ENCODE results near the gene TASOR.
"Not testable (repeated sequence)": the region's sequence is repeated elsewhere in the genome, so short reads cannot be mapped to it uniquely, and the experiment has no call there.

TASOR gene

DNA sequence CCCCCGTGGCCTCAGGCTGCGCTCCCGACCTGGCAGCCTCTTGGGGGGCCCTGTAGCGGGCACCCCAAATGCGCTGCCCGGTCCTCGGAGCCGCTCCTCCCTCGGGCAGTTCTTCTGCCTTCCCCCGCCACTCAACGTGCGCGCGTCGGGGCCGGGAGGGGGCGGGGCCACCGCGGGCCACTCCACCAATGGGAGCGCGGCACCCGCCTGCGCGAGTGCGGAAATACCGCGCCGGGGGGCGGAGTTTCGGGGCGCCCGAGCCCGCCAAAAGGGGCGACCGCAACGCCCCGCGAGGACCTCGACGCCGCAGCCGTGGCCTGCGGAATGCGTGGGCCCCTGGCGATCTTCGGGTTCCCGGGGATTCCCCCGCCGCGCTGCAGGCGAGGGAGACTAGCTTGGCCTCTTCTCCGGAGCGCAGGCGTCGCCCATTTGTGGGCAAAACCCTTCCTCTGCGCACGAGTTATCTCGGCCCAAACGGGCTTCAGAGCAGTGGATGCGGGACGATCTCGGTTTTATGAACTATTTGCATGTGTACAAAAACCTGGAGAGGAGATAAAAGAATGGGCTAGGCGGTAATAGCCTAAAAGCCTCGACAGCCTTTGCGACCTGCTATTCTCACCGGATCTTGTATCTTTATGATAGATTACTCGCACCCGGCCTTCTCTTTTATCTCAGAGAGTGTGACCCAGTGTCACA, at the start of gene TASOR:
Gene TASOR (minus strand): TSS at position 144 of the 696 bp plus-strand sequence. CDS start 259 bp downstream, outside the sequence.
- peak; percentile 92 for DNase-seq (ENCODE audit: low spot score)

- DNase-seq (ENCODE audit: low spot score): no peak
Measured at GRCh38 chr3:56732109-56732508, 49.0 kb upstream of the TASOR start.

GRCh38 chr3:56725175-56725574, 42.1 kb upstream of the TASOR start:
- DNase-seq (ENCODE audit: low spot score): no peak

DNA sequence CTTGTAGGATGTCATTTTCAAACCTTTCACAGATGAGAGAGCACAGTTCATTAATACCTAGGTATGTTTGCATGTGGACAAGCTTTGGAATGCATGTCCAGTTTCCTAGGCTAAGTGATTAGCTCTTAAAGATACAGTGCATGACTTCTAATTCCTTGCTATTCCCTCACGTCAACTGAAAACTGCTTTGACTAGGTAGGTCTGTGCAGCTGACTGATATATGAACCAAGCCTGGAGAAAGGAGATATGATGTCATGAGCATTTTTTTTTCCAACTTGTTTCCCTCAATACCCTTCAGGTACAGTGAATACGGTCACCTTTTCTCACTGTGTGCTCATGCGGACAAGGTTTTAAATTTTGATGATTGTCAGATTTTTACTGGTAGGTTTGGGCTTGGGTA, 41.6 kb upstream of the TASOR start:
- no peak for DNase-seq (ENCODE audit: low spot score)

- no peak for DNase-seq (ENCODE audit: low spot score)
Measured at GRCh38 chr3:56720849-56721248, 37.8 kb upstream of the TASOR start.

- DNase-seq (ENCODE audit: low spot score): not testable (repeated sequence)
Measured at GRCh38 chr3:56718809-56719208, 35.7 kb upstream of the TASOR start.

GRCh38 chr3:56711344-56711743, 28.3 kb upstream of the TASOR start:
- no peak for DNase-seq (ENCODE audit: low spot score)

GRCh38 chr3:56707412-56707811, 24.3 kb upstream of the TASOR start:
- DNase-seq (ENCODE audit: low spot score): not testable (repeated sequence)

GRCh38 chr3:56706629-56707028, 23.6 kb upstream of the TASOR start:
- DNase-seq (ENCODE audit: low spot score): no peak

GRCh38 chr3:56704706-56705105, 21.6 kb upstream of the TASOR start:
- DNase-seq (ENCODE audit: low spot score): no peak

DNA sequence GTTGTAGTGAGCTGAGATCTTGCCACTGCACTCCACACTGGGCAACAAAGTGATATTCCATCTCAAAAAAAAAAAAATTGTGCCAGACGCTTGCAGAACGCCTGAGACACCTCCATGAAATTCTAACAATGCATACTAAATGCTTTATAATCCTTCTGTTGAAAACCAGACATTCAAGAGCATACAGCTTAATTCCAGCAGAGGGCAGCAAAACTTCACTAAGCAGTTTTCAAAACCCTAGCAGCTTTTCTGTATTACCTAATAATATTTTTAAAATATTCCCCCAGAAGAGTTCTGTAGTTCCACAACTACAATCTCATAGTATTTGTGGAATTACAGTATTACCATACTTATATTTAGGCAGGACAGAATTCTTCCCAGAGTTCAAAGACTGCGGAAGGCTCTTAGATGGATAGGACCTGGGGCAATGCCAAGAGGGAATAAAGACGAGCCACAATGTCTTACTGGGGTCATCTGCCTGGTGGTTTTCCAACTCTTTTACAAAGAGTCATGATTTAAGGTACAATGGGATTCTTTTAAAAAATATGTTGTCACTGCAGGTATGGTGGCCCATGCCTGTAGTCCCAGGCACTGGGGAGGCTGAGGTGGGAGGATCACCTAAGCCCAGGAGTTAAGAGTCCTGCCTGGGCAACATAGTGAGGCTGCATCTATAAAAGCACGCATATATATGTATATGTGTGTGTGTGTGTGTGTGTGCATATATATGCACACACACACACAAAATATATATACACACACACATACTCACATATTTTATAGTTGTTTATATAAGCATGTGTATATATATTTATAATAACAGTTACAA, 19.6 kb upstream of the TASOR start:
- DNase-seq (ENCODE audit: low spot score): peak; percentile 81

- no peak for DNase-seq (ENCODE audit: low spot score)
Measured at GRCh38 chr3:56700151-56700550, 17.1 kb upstream of the TASOR start.

DNA sequence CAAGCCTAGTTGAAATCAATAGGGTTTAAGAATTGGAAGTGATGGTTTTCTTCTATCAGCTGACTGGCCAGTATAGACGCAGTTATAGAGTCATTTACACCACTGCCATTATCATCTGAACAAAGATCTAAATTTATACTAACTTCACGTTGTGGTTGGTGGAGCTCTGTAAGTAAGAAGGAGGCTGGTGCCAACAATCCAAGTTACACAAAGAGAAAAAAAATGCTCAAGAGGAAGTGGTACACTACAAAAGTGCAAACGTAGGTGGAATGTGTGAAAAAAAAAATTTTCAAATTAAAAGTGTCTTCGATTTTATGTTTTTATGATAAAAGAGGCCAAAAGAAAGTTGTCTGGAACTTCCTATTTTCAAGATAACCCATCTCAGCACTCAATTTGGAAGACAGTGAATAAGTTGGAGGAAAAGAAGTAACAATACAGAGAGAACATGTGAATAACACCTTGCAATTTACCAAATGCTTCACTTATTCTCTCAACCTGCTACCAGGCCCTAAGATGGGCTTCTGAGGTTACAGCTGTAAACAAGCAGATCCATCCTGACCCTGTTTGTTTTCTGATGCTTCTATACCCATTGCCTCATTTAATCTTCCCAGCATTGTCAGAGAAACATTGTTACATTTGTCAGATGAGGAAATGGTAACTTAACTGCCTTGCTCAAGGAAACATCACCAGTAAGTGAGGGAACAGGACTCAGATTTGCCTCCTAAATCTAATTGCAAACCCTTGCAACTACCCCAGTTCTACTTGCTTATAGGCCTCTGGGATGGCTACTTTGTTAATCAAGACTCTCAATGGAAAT, 12.0 kb upstream of the TASOR start:
- no peak for DNase-seq (ENCODE audit: low spot score)

- no peak for DNase-seq (ENCODE audit: low spot score)
Measured at GRCh38 chr3:56693750-56694149, 10.7 kb upstream of the TASOR start.

DNA sequence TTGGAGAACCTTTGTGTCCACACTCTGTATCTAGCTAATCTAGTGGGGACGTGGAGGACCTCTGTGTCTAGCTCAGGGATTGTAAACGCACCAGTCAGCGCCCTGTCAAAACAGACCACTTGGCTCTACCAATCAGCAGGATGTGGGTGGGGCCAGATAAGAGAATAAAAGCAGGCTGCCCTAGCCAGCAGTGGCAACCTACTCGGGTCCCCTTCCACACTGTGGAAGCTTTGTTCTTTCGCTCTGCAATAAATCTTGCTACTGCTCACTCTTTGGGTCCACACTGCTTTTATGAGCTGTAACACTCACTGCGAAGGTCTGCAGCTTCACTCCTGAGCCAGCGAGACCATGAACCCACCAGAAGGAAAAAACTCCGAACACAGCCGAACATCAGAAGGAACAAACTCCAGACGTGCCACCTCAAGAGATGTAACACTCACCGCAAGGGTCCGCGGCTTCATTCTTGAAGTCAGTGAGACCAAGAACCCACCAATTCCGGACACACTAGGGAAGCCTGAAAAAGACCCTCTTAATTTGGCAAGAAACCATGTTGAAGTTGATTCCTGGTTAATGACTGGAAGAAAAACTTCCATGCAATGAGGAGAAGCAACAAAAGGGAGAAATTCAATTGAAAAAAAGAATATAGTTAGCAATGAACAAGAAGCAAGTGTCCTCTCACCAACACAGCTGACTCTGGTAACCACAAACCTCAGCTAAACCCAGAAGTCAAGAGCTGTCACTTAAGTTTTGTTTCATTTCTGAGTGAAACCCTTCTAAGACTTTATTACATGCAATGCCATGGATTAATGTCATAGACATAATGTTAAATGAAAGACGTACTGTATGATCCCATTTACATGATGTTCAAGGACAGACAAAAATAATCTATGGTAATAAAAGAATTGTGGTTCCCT, 9.7 kb upstream of the TASOR start:
- not testable (repeated sequence) for DNase-seq (ENCODE audit: low spot score)

- not testable (repeated sequence) for DNase-seq (ENCODE audit: low spot score)
Measured at GRCh38 chr3:56692001-56692365, 8.9 kb upstream of the TASOR start.

GRCh38 chr3:56691165-56692000, 8.3 kb upstream of the TASOR start:
- DNase-seq (ENCODE audit: low spot score): no peak

GRCh38 chr3:56689303-56689702, 6.2 kb upstream of the TASOR start:
- no peak for DNase-seq (ENCODE audit: low spot score)

GRCh38 chr3:56688191-56688590, 5.1 kb upstream of the TASOR start:
- DNase-seq (ENCODE audit: low spot score): no peak

DNA sequence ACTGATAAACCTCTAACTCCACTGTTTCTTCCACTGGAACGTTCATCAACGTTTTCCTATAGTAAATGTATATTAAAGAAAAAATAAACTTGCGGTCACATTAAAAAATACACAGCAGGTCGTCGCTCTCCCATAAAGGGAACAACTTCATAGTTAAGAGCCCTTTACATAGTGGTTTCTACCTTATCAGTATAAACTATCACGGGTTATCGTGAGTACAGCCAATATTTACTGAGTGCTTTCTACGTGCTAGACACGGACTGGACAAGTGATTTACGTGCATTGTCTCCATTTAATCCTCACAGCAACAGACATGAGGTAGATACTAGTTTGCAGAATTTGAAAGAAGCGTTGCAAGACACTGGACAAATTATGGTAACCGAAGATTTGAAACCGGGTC, 964 bp upstream of the TASOR start:
- DNase-seq (ENCODE audit: low spot score): no peak

Measured in COLO829 (cell line).